H1 (cell line): ENCODE measurements around the gene PMEPA1. TPM values are rescaled to one million over a fixed set of nuclear protein-coding genes. Genes with fewer than 3 reads are reported as not detected.

Source experiments
- CTCF ChIA-PET: fragments of 300-600 bp; sonication (Branson Sonifier 250); formaldehyde crosslinking; loops from one replicate; lab custom pipeline; 2021; ENCODE audit not compliant: partially characterized antibody; lab: Charles Lee
- POLR2A ChIA-PET: fragments of 300-600 bp; sonication (Branson Sonifier 250); formaldehyde crosslinking; loops from one replicate; lab custom pipeline; 2021; ENCODE audit warnings: inconsistent platforms; ENCODE audit not compliant: partially characterized antibody; lab: Charles Lee
- DNase-seq, 2 experiments: peaks; one replicate each; pipeline versions ENCODE4 v3.0.0 to v3.0.0-alpha.2; 2010 to 2022; ENCODE audit warnings: low spot score in 2 of 2, low read depth in 1 of 2, mixed read lengths in 1 of 2
- FAIRE-seq: peaks from 2 replicates; lab custom pipeline; 2011; peaks lifted over from hg19 to GRCh38; lab: Jason Lieb, UNC
- H2AFZ ChIP-seq: 2 replicates; pipeline ENCODE4 v1.8.1; 2012; ENCODE audit warnings: low read length, inconsistent platforms
- H2AK5ac ChIP-seq: 2 replicates; pipeline ENCODE4 v1.6.1; 2013; ENCODE audit warnings: low read depth, low read length
- H2BK120ac ChIP-seq: replicated peaks from 2 replicates; pipeline ENCODE3; 2013; ENCODE audit warnings: low read depth, low read length, inconsistent platforms
- H2BK12ac ChIP-seq: 2 replicates; pipeline ENCODE4 v1.6.1; 2013; ENCODE audit warnings: low read depth, low read length
- H2BK15ac ChIP-seq: 2 replicates; pipeline ENCODE4 v1.6.1; 2013; ENCODE audit warnings: low read length
- H2BK20ac ChIP-seq: 2 replicates; pipeline ENCODE4 v1.6.1; 2013; ENCODE audit warnings: low read length
- H2BK5ac ChIP-seq: 2 replicates; pipeline ENCODE4 v1.6.1; 2013; ENCODE audit warnings: low read depth, low read length
- H3K14ac ChIP-seq: 2 replicates; pipeline ENCODE4 v1.6.1; 2013; ENCODE audit warnings: inconsistent platforms; ENCODE audit not compliant: insufficient read length
- H3K18ac ChIP-seq: 2 replicates; pipeline ENCODE4 v1.6.1; 2013; ENCODE audit warnings: low read length; ENCODE audit errors: extremely low read depth
- H3K23ac ChIP-seq: 2 replicates; pipeline ENCODE4 v1.6.1; 2013; ENCODE audit warnings: inconsistent platforms; ENCODE audit not compliant: insufficient read length
- H3K23me2 ChIP-seq: 2 replicates; pipeline ENCODE4 v1.6.1; 2013; ENCODE audit warnings: low read depth, low read length
- H3K27ac ChIP-seq: 2 replicates; pipeline ENCODE4 v1.6.1; 2011; ENCODE audit warnings: low read depth, low read length, inconsistent platforms
- H3K27me3 ChIP-seq, 4 experiments: replicated peaks in 1 of 4; 1 replicate in 1 of 4; 2 replicates in 3 of 4; pipeline versions ENCODE4 v1.6.1 to v1.8.1; 2011 to 2013; ENCODE audit warnings: low read length in 3 of 4, mild to moderate bottlenecking in 3 of 4, inconsistent platforms in 2 of 4, mixed read lengths in 2 of 4, moderate library complexity in 1 of 4; ENCODE audit not compliant: control insufficient read depth in 3 of 4, insufficient read depth in 3 of 4; ENCODE audit errors: extremely low read depth in 1 of 4
- H3K36me3 ChIP-seq, 4 experiments: 2 replicates each; pipeline versions ENCODE4 v1.6.1 to v1.8.1; 2011 to 2013; ENCODE audit warnings: mild to moderate bottlenecking in 4 of 4, low read length in 3 of 4, moderate library complexity in 2 of 4, control low read depth in 1 of 4, inconsistent platforms in 1 of 4; ENCODE audit not compliant: insufficient read depth in 4 of 4, control insufficient read depth in 2 of 4
- H3K4ac ChIP-seq: replicated peaks from 2 replicates; pipeline ENCODE3; 2013; ENCODE audit warnings: low read length, low read depth, mixed read lengths, inconsistent platforms; ENCODE audit not compliant: insufficient read length
- H3K4me1 ChIP-seq, 4 experiments: replicated peaks in 1 of 4; 1 replicate in 1 of 4; 2 replicates in 3 of 4; pipeline versions ENCODE4 v1.6.1 to v1.8.1; 2011 to 2013; ENCODE audit warnings: low read length in 3 of 4, inconsistent platforms in 2 of 4, mixed read lengths in 1 of 4; ENCODE audit not compliant: insufficient read depth in 4 of 4, control insufficient read depth in 3 of 4
- H3K4me2 ChIP-seq, 2 experiments: 2 replicates each; pipeline versions ENCODE4 v1.6.1 to v1.8.1; 2011 to 2013; ENCODE audit warnings: low read depth in 2 of 2, low read length in 2 of 2, control low read depth in 1 of 2, inconsistent platforms in 1 of 2, mild to moderate bottlenecking in 1 of 2; ENCODE audit not compliant: insufficient read depth in 1 of 2
- H3K4me3 ChIP-seq, 4 experiments: fragments of 200-600, 300-600 bp in 1 of 4; sonication (generic), shearing (Covaris generic), sonication (Bioruptor Twin) in 1 of 4; 2 replicates each; pipeline versions ENCODE4 v1.5.1 to v1.8.1; 2011 to 2016; ENCODE audit warnings: low read length in 4 of 4, low read depth in 3 of 4, control low read depth in 2 of 4, inconsistent platforms in 2 of 4, mild to moderate bottlenecking in 2 of 4, mixed read lengths in 1 of 4, moderate library complexity in 1 of 4; ENCODE audit not compliant: insufficient read depth in 2 of 4; ENCODE audit errors: extremely low read depth in 1 of 4
- H3K56ac ChIP-seq: replicated peaks from 2 replicates; pipeline ENCODE3; 2013; ENCODE audit warnings: low read depth, mild to moderate bottlenecking, mixed read lengths, low read length, inconsistent platforms; ENCODE audit not compliant: insufficient read length
- H3K79me1 ChIP-seq: 2 replicates; pipeline ENCODE4 v1.6.1; 2013; ENCODE audit warnings: low read depth, low read length, control low read depth
- H3K79me2 ChIP-seq, 2 experiments: 2 replicates each; pipeline versions ENCODE4 v1.6.1 to v1.8.1; 2012 to 2013; ENCODE audit warnings: low read length in 2 of 2, mild to moderate bottlenecking in 2 of 2, inconsistent platforms in 1 of 2; ENCODE audit not compliant: insufficient read depth in 2 of 2, control insufficient read depth in 1 of 2
- H3K9ac ChIP-seq, 4 experiments: replicated peaks in 1 of 4; 1 replicate in 1 of 4; 2 replicates in 3 of 4; pipeline versions ENCODE4 v1.6.1 to v1.8.1; 2011 to 2013; ENCODE audit warnings: low read depth in 3 of 4, low read length in 3 of 4, control low read depth in 2 of 4, mild to moderate bottlenecking in 2 of 4, moderate library complexity in 2 of 4, inconsistent platforms in 1 of 4; ENCODE audit errors: extremely low read depth in 1 of 4
- H3K9me3 ChIP-seq, 2 experiments: 2 replicates each; pipeline versions ENCODE4 v1.6.1 to v1.8.1; 2012 to 2013; ENCODE audit warnings: mild to moderate bottlenecking in 2 of 2, moderate library complexity in 2 of 2, control low read depth in 1 of 2, inconsistent platforms in 1 of 2, low read depth in 1 of 2, low read length in 1 of 2, mixed read lengths in 1 of 2; ENCODE audit not compliant: insufficient read depth in 2 of 2
- H4K20me1 ChIP-seq, 2 experiments: replicated peaks in 1 of 2; 2 replicates each; pipeline versions ENCODE3 to v1.8.1; 2011 to 2013; ENCODE audit warnings: inconsistent platforms in 2 of 2, low read length in 2 of 2, mild to moderate bottlenecking in 1 of 2; ENCODE audit not compliant: insufficient read depth in 2 of 2, control insufficient read depth in 1 of 2
- H4K5ac ChIP-seq: 2 replicates; pipeline ENCODE4 v1.6.1; 2013; ENCODE audit warnings: low read length, low read depth, mixed read lengths, inconsistent platforms; ENCODE audit not compliant: insufficient read length
- H4K8ac ChIP-seq: 2 replicates; pipeline ENCODE4 v1.8.0; 2013; ENCODE audit warnings: mild to moderate bottlenecking, moderate library complexity, low read length, inconsistent platforms; ENCODE audit not compliant: insufficient read depth; ENCODE audit errors: extremely low read depth
- H4K91ac ChIP-seq: replicated peaks from 2 replicates; pipeline ENCODE3; 2013; ENCODE audit warnings: low read length, mixed read lengths, inconsistent platforms; ENCODE audit not compliant: insufficient read length
- BRCA1 ChIP-seq: IDR thresholded peaks from 2 replicates; pipeline ENCODE4 v1.6.1; 2012; ENCODE audit warnings: low read depth, low read length, improper control_type of control experiment
- CHD1 ChIP-seq: IDR thresholded peaks from 2 replicates; pipeline ENCODE4 v1.6.1; 2012; ENCODE audit warnings: low read depth, low read length, improper control_type of control experiment
- CTCF ChIP-seq, 3 experiments: IDR thresholded peaks; 1 replicate in 2 of 3; 2 replicates in 1 of 3; pipeline versions ENCODE4 v1.5.1 to v1.6.1; 2011; ENCODE audit warnings: low read length in 3 of 3, mild to moderate bottlenecking in 3 of 3, inconsistent platforms in 2 of 3, low read depth in 1 of 3, moderate library complexity in 1 of 3; ENCODE audit not compliant: insufficient read depth in 1 of 3; ENCODE audit errors: control extremely low read depth in 1 of 3
- GABPA ChIP-seq: IDR thresholded peaks from 2 replicates; pipeline ENCODE4 v1.6.1; 2011; ENCODE audit warnings: mild to moderate bottlenecking, low read length, moderate library complexity, borderline replicate concordance; ENCODE audit not compliant: insufficient read depth
- GTF2F1 ChIP-seq: IDR thresholded peaks from 2 replicates; pipeline ENCODE4 v1.6.1; 2012; ENCODE audit warnings: low read depth, low read length, improper control_type of control experiment, borderline replicate concordance
- POLR2AphosphoS5 ChIP-seq: IDR thresholded peaks from 2 replicates; pipeline ENCODE4 v1.6.1; 2011; ENCODE audit warnings: low read depth, low read length
- RXRA ChIP-seq: IDR thresholded peaks from 2 replicates; pipeline ENCODE4 v1.6.1; 2011; ENCODE audit warnings: low read depth, mild to moderate bottlenecking, low read length, moderate library complexity; ENCODE audit not compliant: insufficient read depth
- SIX5 ChIP-seq: IDR thresholded peaks from 2 replicates; pipeline ENCODE4 v1.6.1; 2011; ENCODE audit warnings: mild to moderate bottlenecking, low read depth, low read length
- SP4 ChIP-seq: IDR thresholded peaks from 2 replicates; pipeline ENCODE4 v1.6.1; 2012; ENCODE audit warnings: low read length, inconsistent platforms
- TAF7 ChIP-seq: optimal IDR thresholded peaks from 2 replicates; pipeline ENCODE3; 2011; ENCODE audit warnings: low read depth, mild to moderate bottlenecking, inconsistent platforms, low read length, moderate library complexity, borderline replicate concordance
- TBP ChIP-seq: IDR thresholded peaks from 2 replicates; pipeline ENCODE4 v1.6.1; 2011; ENCODE audit warnings: low read depth, low read length, improper control_type of control experiment
- ZNF274 ChIP-seq: IDR thresholded peaks from 2 replicates; pipeline ENCODE4 v1.7.0; 2012; ENCODE audit warnings: low read length, borderline replicate concordance; ENCODE audit errors: extremely low read depth
- WGBS, 2 experiments: shearing (Covaris generic) in 1 of 2; methylation state at CpG; one replicate each; pipeline versions ENCODE4 v1.1.6 to v1.1.7; 2013 to 2015; ENCODE audit warnings: low lambda C conversion rate in 2 of 2, mixed read lengths in 2 of 2, inconsistent platforms in 1 of 2, low coverage in 1 of 2, missing lambda C conversion rate in 1 of 2; ENCODE audit not compliant: insufficient replicate concordance in 2 of 2, insufficient coverage in 1 of 2, insufficient read length in 1 of 2; ENCODE audit errors: extremely low coverage in 1 of 2, missing lambda C conversion rate in 1 of 2; 5-methylcytosine and 5-hydroxymethylcytosine counted together
- polyA plus RNA-seq, 7 experiments: library from polyadenylated mRNA; depleted of rRNA in 3 of 7; stranded (reverse) in 5 of 7; unstranded in 2 of 7; fragments of >200 nt in 5 of 7; fragments of 200-250 nt in 2 of 7; gene quantifications; 1 replicate in 5 of 7; 2 replicates in 1 of 7; 4 replicates in 1 of 7; pipeline versions ENCODE4 v1.2.1 to v1.2.3, GENCODE V29; 2011 to 2013; ENCODE audit warnings: missing spikeins in 2 of 7, mixed read lengths in 2 of 7
- total RNA-seq: library from RNA; stranded (reverse); fragmentation: NEBNext Ultra II Directional; extraction: Animal tissue kit (Norgen Biotek cat#: 25700); gene quantifications from 2 replicates; pipeline ENCODE4 v1.2.1, GENCODE V29; 2021

The PMEPA1 gene
- total and polyA plus RNA-seq, 2 of the 8 experiments (the other 6 are each of a cell fraction or from before 2014, with no cell fraction given): 12.7 to 20.5 TPM

- no peak overlapping the region for H2BK20ac ChIP-seq
- no peak overlapping the region for H3K14ac ChIP-seq
- no peak overlapping the region for H3K56ac ChIP-seq
- CTCF ChIA-PET: interaction anchor here (0.6 to 1.2 kb wide), 4 partner anchors 9 to 364 kb away, joined by 3 read pairs; no protein-coding TSS in a partner anchor
- DNase-seq: no peak
- H3K79me1 ChIP-seq: no peaks in the 10 kb centered on the region
- no peak overlapping the region for H4K8ac ChIP-seq
- H2BK15ac ChIP-seq: no peak overlapping the region
- no peak overlapping the region for H2BK12ac ChIP-seq
- H2AK5ac ChIP-seq: no peak overlapping the region
- no peak for FAIRE-seq
- H3K4me1 ChIP-seq: peaks cover 0 to 5% (median 2%) of the 10 kb centered on the region in 4 experiments; a peak in 4 of 7 replicates
- no peaks in the 10 kb centered on the region for H3K36me3 ChIP-seq
- no peaks in the 10 kb centered on the region for H3K23me2 ChIP-seq
- no peak overlapping the region for H3K9ac ChIP-seq
- H3K18ac ChIP-seq: no peak overlapping the region
- WGBS, 2 experiments: 74% methylated on average over 3 of the region's 4 CpGs; no CpG with 5 or more reads in 1 of the 2 experiments
- H3K9me3 ChIP-seq: no peaks in the 10 kb centered on the region
- H3K23ac ChIP-seq: no peak overlapping the region
- no peak overlapping the region for H3K4ac ChIP-seq
- H2BK120ac ChIP-seq: no peak overlapping the region
- H4K5ac ChIP-seq: no peak overlapping the region
- H3K27ac ChIP-seq: no peak overlapping the region
- H3K79me2 ChIP-seq: no peaks in the 10 kb centered on the region
- H2BK5ac ChIP-seq: 0 out of 2 replicates have a peak overlapping the region, but pooled peaks have one; percentile 18
- no peaks in the 10 kb centered on the region for H4K20me1 ChIP-seq
- H4K91ac ChIP-seq: no peak overlapping the region
- POLR2A ChIA-PET: no interaction called here
- H3K27me3 ChIP-seq: no peaks in the 10 kb centered on the region
- no peak overlapping the region for H3K4me2 ChIP-seq
- no peak overlapping the region for H3K4me3 ChIP-seq
- H2AFZ ChIP-seq: no peak overlapping the region
- TF ChIP-seq ZNF274 (no peak), CHD1 (no peak), BRCA1 (no peak), POLR2AphosphoS5 (no peak), SIX5 (no peak), GTF2F1 (no peak), TBP (no peak), TAF7 (no peak), RXRA (no peak), CTCF (IDR thresholded peaks at IDR 0.05; ENCODE audit: control extremely low read depth in 1 of 3, insufficient read depth in 1 of 3, low read depth in 1 of 3, low read length in 3 of 3) (no peak), GABPA (no peak), SP4 (no peak)
These were observed 27.5 kb upstream of the PMEPA1 start for GRCh38 chr20:57737349-57737748.
